Right ventricle myocardium superior (tissue), 1 donor: ENCODE results near the gene GPR119. TPM values are rescaled to one million over a fixed set of nuclear protein-coding genes. Genes with fewer than 3 reads are reported as not detected.
"Not testable (repeated sequence)": the region's sequence is repeated elsewhere in the genome, so short reads cannot be mapped to it uniquely, and the experiment has no call there.

Source experiments
- ATAC-seq: fragments of 200-7000 bp; cut with Tn5 transposase; one replicate; pipeline ENCODE4 v1.9.1; 2020; ENCODE audit warnings: mild to moderate bottlenecking; ENCODE audit not compliant: poor library complexity
- DNase-seq: peaks from one replicate; pipeline ENCODE4 v3.0.0-alpha.2; 2020
- intact Hi-C: fragments of 100-400 bp; cut with DNase I; formaldehyde crosslinking; loops from one replicate; pipeline ENCODE4 v1.11.2; 2022
- long read RNA-seq: library from polyadenylated mRNA; unstranded; transcript quantifications from one replicate; pipeline ENCODE4 v2.0.0, GENCODE V29; 2021
- total RNA-seq: library from RNA; stranded (reverse); fragmentation: NEBNext Ultra II Directional; extraction: Animal tissue kit (Norgen Biotek cat#: 25700); gene quantifications from one replicate; pipeline ENCODE4 v1.2.1, GENCODE V29; 2021
- donor health status: DM: no; HTN: yes; CAD: no; lungs with severe emphysema.

Gene GPR119
- not detected for total RNA-seq
- long read RNA-seq, result 0 reads

GRCh38 chrX:130385520-130385919, at the start of gene GPR119:
GPR119 (minus strand) TSS chrX:130385674; CDS start chrX:130385447, 227 bp downstream.
- ATAC-seq, result no peak
- DNase-seq, result no peak
- intact Hi-C loops, result no loop called here

GRCh38 chrX:130429236-130429635, 43.8 kb upstream of the GPR119 start:
- not testable (repeated sequence) for DNase-seq

GRCh38 chrX:130426531-130426930, 41.1 kb upstream of the GPR119 start:
- DNase-seq (no peak), ATAC-seq (no peak)
- intact Hi-C loops, result no loop called here

More at GRCh38 chrX:130429236-130429635, 43.8 kb upstream of the GPR119 start:
- ATAC-seq, intact Hi-C loops: not testable (repeated sequence)

- DNase-seq, result no peak
- intact Hi-C loops, result no loop called here
- ATAC-seq, result no peak
These were observed 33.8 kb upstream of the GPR119 start for GRCh38 chrX:130419263-130419662.

GRCh38 chrX:130418740-130419139, 33.3 kb upstream of the GPR119 start:
- intact Hi-C loops, result no loop called here
- DNase-seq, result no peak
- no peak for ATAC-seq

GRCh38 chrX:130418066-130418465, 32.6 kb upstream of the GPR119 start:
- ATAC-seq (no peak), DNase-seq (no peak)
- intact Hi-C loops, result no loop called here

GRCh38 chrX:130416785-130417184, 31.3 kb upstream of the GPR119 start:
- intact Hi-C loops, result no loop called here
- ATAC-seq, result no peak
- no peak for DNase-seq

GRCh38 chrX:130415201-130415600, 29.7 kb upstream of the GPR119 start:
- intact Hi-C loops, result no loop called here
- no peak for DNase-seq
- no peak for ATAC-seq

- DNase-seq, result no peak
- ATAC-seq, result no peak
- intact Hi-C loops, result no loop called here
These were observed 29.3 kb upstream of the GPR119 start for GRCh38 chrX:130414800-130415199.

- intact Hi-C loops, result no loop called here
- DNase-seq, result no peak
- peak; percentile 48 for ATAC-seq
These were observed 27.9 kb upstream of the GPR119 start for GRCh38 chrX:130413415-130413814.

- DNase-seq, result no peak
- intact Hi-C loops, result no loop called here
- ATAC-seq, result no peak
These were observed 16.8 kb upstream of the GPR119 start for GRCh38 chrX:130402208-130402684.

GRCh38 chrX:130401415-130402207, 16.1 kb upstream of the GPR119 start, which contains the start of gene RBMX2:
RBMX2 (plus strand) TSS chrX:130401987; CDS start chrX:130402033, 46 bp downstream.
- DNase-seq, result peak; percentile 86
- ATAC-seq, result peak; percentile 100
- intact Hi-C loops, result no loop called here

- DNase-seq (no peak), ATAC-seq (no peak)
- intact Hi-C loops, result loop anchor here (10.0 kb wide), 1 partner anchor 519 kb away; no protein-coding TSS in a partner anchor
These were observed 9.9 kb upstream of the GPR119 start for GRCh38 chrX:130395341-130395740.

- ATAC-seq (no peak), DNase-seq (peak; percentile 40)
- intact Hi-C loops, result loop anchor here (10.0 kb wide), 1 partner anchor 521 kb away; no protein-coding TSS in a partner anchor
These were observed 8.1 kb upstream of the GPR119 start for GRCh38 chrX:130393451-130394074.

GRCh38 chrX:130386408-130386808, 934 bp upstream of the GPR119 start:
- ATAC-seq (no peak), DNase-seq (no peak)
- intact Hi-C loops, result no loop called here

- no peak for ATAC-seq
- intact Hi-C loops, result no loop called here
- no peak for DNase-seq
These were observed 7.3 kb downstream of the GPR119 start for GRCh38 chrX:130378024-130378669.

GRCh38 chrX:130376077-130376476, 9.4 kb downstream of the GPR119 start:
- ATAC-seq (no peak), DNase-seq (no peak)
- intact Hi-C loops, result no loop called here

- intact Hi-C loops, ATAC-seq, DNase-seq: not testable (repeated sequence)
These were observed 33.4 kb downstream of the GPR119 start for GRCh38 chrX:130352050-130352449.

GRCh38 chrX:130351567-130351966, 33.9 kb downstream of the GPR119 start:
- ATAC-seq, result no peak
- intact Hi-C loops, result no loop called here
- DNase-seq, result no peak
